GM23248 (cell line): ENCODE data around the gene SNRPD2.

Source experiments
- EZH2 ChIP-seq: fragments of 200-600 bp; sonication (generic); IDR thresholded peaks from 2 replicates; pipeline ENCODE4 v1.6.1; 2018; ENCODE audit warnings: antibody characterized with exemption, mild to moderate bottlenecking; ENCODE audit not compliant: insufficient read depth, poor library complexity, severe bottlenecking
- EZH2phosphoT487 ChIP-seq: fragments of 200-600 bp; sonication (generic); IDR thresholded peaks from 2 replicates; pipeline ENCODE4 v1.6.1; 2018; ENCODE audit warnings: antibody characterized with exemption, moderate library complexity, mild to moderate bottlenecking, low read depth; ENCODE audit not compliant: insufficient read depth

GRCh38 chr19:45682117-45682516 is 9.6 kb downstream of the SNRPD2 start:
- TF ChIP-seq EZH2 (no peak), EZH2phosphoT487 (no peak)
